ENCODE results near the gene NHP2.

NHP2 gene

DNA sequence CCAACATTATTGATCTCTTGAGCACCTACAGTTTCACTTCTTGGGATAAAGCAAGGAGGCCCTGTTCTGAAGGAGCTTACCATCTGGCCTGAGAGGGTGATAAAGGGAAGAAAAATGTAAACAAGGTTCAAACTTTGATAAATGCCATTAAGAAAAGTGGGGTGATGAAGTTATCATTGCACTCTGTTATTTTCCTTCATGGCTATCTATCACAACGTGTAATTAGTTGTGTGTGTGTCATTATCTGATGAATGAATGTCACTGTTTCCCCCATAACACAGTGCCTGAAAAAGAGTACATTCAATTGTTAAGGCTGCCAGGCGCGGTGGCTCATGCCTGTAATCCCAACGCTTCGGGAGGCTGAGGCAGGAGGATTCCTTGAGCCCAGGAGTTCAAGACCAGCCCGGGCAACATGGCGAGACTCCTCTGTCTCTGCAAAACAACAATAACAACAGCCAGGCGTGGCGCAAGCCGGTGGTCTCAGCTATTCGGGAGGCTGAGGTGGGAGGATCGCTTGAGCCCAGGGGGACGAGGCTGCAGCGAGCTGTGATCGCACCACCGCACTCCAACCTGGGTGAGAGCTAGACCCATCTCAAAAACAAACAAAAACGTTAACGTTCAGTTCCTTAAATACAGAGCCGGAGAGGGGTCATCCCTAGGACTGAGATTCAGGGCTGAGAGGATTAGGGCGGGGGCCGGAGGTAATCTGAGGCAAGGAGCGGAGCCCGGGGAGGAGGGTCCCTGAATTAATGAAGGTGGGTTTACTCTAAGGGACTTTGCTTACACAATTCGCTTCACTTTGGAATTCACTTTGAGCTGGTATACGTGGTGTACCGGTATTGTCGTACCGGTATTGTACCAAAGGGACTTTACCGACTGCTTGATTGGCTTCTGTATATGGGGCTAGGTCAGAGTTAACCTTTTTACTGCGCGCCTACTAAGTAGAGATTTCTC lies 917 bp downstream of the NHP2 start:
- TF ChIP-seq CTCF (IDR thresholded peaks at IDR 0.05; ENCODE audit: poor library complexity, severe bottlenecking) = no peak
- Histone ChIP-seq H3K27me3 (ENCODE audit: insufficient read depth, poor library complexity, severe bottlenecking) (no peaks in the 10 kb centered on the region), H3K36me3 (ENCODE audit: low read depth) (peaks cover 52% of the 10 kb centered on the region), H3K4me1 (ENCODE audit: insufficient read depth, poor library complexity, severe bottlenecking) (peaks cover 5% of the 10 kb centered on the region), H3K9me3 (ENCODE audit: severe bottlenecking) (no peaks in the 10 kb centered on the region), H3K4me3 (ENCODE audit: severe bottlenecking) (peak overlapping the region; percentile 74), H3K27ac (ENCODE audit: poor library complexity, severe bottlenecking) (no peak overlapping the region)
- no peak for DNase-seq (ENCODE audit: low spot score)
- no peak for ATAC-seq (ENCODE audit: low read depth)

- H3K36me3 ChIP-seq (ENCODE audit: low read depth) = peaks cover 68% of the 10 kb centered on the region
- no peak for ATAC-seq (ENCODE audit: low read depth)
Observed at GRCh38 chr5:178150977-178151734, 2.5 kb downstream of the NHP2 start.

GRCh38 chr5:178149199-178149932 lies 4.3 kb downstream of the NHP2 start:
- H3K36me3 ChIP-seq (ENCODE audit: low read depth) = peaks cover 83% of the 10 kb centered on the region
- DNase-seq (ENCODE audit: low spot score) (no peak), ATAC-seq (ENCODE audit: low read depth) (no peak)
- no peak for TF ChIP-seq CTCF (IDR thresholded peaks at IDR 0.05; ENCODE audit: poor library complexity, severe bottlenecking)
- H3K27ac ChIP-seq (ENCODE audit: poor library complexity, severe bottlenecking) = no peak overlapping the region
- H3K4me3 ChIP-seq (ENCODE audit: severe bottlenecking) = no peak overlapping the region
- no peaks in the 10 kb centered on the region for H3K9me3 ChIP-seq (ENCODE audit: severe bottlenecking)
- no peaks in the 10 kb centered on the region for H3K27me3 ChIP-seq (ENCODE audit: insufficient read depth, poor library complexity, severe bottlenecking)
- peaks cover 13% of the 10 kb centered on the region for H3K4me1 ChIP-seq (ENCODE audit: insufficient read depth, poor library complexity, severe bottlenecking)

More at GRCh38 chr5:178150977-178151734, 2.5 kb downstream of the NHP2 start:
- H3K4me3 ChIP-seq (ENCODE audit: severe bottlenecking) = no peak overlapping the region
- peaks cover 11% of the 10 kb centered on the region for H3K4me1 ChIP-seq (ENCODE audit: insufficient read depth, poor library complexity, severe bottlenecking)
- DNase-seq (ENCODE audit: low spot score) = no peak
- no peaks in the 10 kb centered on the region for H3K9me3 ChIP-seq (ENCODE audit: severe bottlenecking)
- H3K27me3 ChIP-seq (ENCODE audit: insufficient read depth, poor library complexity, severe bottlenecking) = no peaks in the 10 kb centered on the region
- H3K27ac ChIP-seq (ENCODE audit: poor library complexity, severe bottlenecking) = no peak overlapping the region
- no peak for TF ChIP-seq CTCF (IDR thresholded peaks at IDR 0.05; ENCODE audit: poor library complexity, severe bottlenecking)

GRCh38 chr5:178147406-178147805 lies 6.3 kb downstream of the NHP2 start:
- no peak for ATAC-seq (ENCODE audit: low read depth)
- H3K36me3 ChIP-seq (ENCODE audit: low read depth) = peaks cover 97% of the 10 kb centered on the region

More at GRCh38 chr5:178147406-178147805, 6.3 kb downstream of the NHP2 start:
- Histone ChIP-seq H3K27ac (ENCODE audit: poor library complexity, severe bottlenecking) (no peak overlapping the region), H3K4me1 (ENCODE audit: insufficient read depth, poor library complexity, severe bottlenecking) (peaks cover 9% of the 10 kb centered on the region), H3K4me3 (ENCODE audit: severe bottlenecking) (no peak overlapping the region), H3K9me3 (ENCODE audit: severe bottlenecking) (no peaks in the 10 kb centered on the region), H3K27me3 (ENCODE audit: insufficient read depth, poor library complexity, severe bottlenecking) (no peaks in the 10 kb centered on the region)
- no peak for TF ChIP-seq CTCF (IDR thresholded peaks at IDR 0.05; ENCODE audit: poor library complexity, severe bottlenecking)
- DNase-seq (ENCODE audit: low spot score) = no peak

All from RWPE2 (cell line).